ENCODE results near the gene TEKTIP1.
A peak's percentile ranks its signal among the peaks of the same experiment; 100 is the strongest.

The TEKTIP1 gene

GRCh38 chr19:3538965-3539755 is at the start of gene TEKTIP1:
Gene TEKTIP1 (plus strand): TSS chr19:3539174. CDS start chr19:3539178, 4 bp downstream.
- FAIRE-seq (no peak), DNase-seq (ENCODE audit: insufficient read length, low spot score) (peak; percentile 65)
- TF ChIP-seq POLR2A (IDR thresholded peaks at IDR 0.05; ENCODE audit: low read depth, low read length) = no peak

DNA sequence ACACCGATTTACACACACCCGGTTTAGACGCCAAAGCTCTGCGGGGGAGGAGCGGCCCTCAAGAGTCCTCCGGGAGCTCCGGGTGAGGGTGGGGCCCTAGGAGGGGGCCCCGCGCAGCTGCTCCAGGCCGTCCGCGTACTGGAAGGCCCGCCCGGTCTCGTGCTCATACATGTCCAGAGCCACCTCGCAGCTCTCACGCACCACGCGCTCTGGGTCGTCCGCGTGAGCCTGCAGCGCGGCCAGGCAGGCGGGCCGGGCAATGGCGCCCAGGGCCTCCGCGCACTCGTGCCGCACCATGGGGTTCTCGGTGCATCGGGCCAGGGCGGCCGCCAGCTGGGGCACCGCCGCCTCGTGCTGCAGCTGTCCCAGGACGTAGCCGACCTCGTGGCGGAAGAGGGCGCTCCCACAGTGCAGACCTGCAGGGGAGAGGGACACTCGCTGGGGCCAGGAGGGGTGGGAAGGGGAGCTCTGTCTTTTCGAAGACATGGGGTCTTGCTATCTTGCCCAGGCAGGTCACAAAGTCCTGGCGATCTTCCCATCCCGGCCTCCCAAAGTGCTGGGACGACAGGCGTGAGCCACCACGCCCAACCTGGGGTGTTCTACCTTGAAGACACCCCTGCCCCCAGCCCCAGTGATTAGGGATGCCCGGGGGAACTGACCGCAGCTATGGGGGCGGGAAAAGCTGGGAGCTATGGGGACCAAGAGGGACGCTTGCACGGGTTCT is 47.4 kb upstream of the TEKTIP1 start:
- DNase-seq (ENCODE audit: insufficient read length, low spot score) (no peak), FAIRE-seq (no peak)
- no peak for TF ChIP-seq POLR2A (IDR thresholded peaks at IDR 0.05; ENCODE audit: low read depth, low read length)

DNA sequence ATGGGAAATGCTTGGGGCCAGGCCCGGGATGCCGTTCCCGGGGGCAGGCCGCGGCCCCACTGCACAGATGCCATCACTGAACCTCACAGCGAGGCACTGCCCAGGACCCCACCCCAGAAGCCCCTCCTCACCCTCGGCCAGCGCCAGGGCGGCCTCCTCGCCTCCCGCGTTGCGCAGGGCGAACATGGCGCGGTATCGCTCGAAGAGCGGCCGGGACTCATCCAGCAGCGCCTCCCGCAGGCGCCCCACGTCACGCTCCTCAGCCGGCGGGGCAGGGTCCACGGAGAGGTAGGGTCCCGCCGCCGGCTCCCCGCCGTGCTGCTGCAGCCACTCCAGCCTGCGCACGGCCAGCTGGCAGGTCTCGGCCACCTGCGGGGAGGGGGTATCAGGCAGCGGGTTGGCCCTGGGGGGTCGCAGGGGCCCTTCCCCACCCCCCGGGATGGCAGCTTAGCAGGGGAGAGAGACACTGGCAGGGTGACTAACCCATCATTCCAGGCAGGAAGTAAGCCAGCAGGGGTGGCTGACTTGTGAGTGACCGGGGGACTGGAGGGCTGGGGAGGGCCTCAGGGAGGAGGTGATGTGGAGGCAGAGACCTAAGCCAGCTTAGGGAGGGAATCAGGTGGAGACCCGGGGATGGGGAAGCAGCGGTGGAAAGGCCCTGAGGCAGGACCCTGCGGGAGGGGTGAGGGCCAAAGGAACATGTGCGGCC is 46.7 kb upstream of the TEKTIP1 start:
- no peak for TF ChIP-seq POLR2A (IDR thresholded peaks at IDR 0.05; ENCODE audit: low read depth, low read length)
- DNase-seq (ENCODE audit: insufficient read length, low spot score) (peak; percentile 67), FAIRE-seq (no peak)

- no peak for DNase-seq (ENCODE audit: insufficient read length, low spot score)
- no peak for FAIRE-seq
- no peak for TF ChIP-seq POLR2A (IDR thresholded peaks at IDR 0.05; ENCODE audit: low read depth, low read length)
Measured at GRCh38 chr19:3492919-3493318, 46.1 kb upstream of the TEKTIP1 start.

DNA sequence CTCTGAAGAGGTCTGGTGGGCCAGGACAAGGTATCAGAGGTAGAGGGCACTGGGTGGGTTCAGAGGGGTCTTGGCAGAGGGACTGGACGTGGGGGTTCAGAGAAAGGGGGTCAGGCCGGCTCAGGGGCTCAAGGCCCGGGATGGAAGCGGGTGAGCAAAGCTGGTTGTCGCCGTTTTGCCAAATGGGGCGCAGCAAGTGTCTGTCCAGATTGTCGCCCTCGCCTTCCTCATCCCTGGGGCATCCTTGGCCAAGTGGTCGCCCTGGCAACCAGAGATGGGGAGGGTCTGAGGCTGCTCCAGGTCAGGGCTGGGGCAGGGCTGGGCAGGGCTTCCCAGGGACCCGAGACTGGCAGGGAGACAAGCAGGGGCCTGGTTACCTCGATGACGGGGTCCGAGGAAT is 45.3 kb upstream of the TEKTIP1 start:
- DNase-seq (ENCODE audit: insufficient read length, low spot score) = no peak
- FAIRE-seq = no peak
- no peak for TF ChIP-seq POLR2A (IDR thresholded peaks at IDR 0.05; ENCODE audit: low read depth, low read length)

- FAIRE-seq (no peak), DNase-seq (ENCODE audit: insufficient read length, low spot score) (peak; percentile 85)
- TF ChIP-seq POLR2A (IDR thresholded peaks at IDR 0.05; ENCODE audit: low read depth, low read length) = no peak
Measured at GRCh38 chr19:3494051-3494450, 44.9 kb upstream of the TEKTIP1 start.

GRCh38 chr19:3494559-3494958 is 44.4 kb upstream of the TEKTIP1 start:
- DNase-seq (ENCODE audit: insufficient read length, low spot score) (no peak), FAIRE-seq (no peak)
- TF ChIP-seq POLR2A (IDR thresholded peaks at IDR 0.05; ENCODE audit: low read depth, low read length) = no peak

DNA sequence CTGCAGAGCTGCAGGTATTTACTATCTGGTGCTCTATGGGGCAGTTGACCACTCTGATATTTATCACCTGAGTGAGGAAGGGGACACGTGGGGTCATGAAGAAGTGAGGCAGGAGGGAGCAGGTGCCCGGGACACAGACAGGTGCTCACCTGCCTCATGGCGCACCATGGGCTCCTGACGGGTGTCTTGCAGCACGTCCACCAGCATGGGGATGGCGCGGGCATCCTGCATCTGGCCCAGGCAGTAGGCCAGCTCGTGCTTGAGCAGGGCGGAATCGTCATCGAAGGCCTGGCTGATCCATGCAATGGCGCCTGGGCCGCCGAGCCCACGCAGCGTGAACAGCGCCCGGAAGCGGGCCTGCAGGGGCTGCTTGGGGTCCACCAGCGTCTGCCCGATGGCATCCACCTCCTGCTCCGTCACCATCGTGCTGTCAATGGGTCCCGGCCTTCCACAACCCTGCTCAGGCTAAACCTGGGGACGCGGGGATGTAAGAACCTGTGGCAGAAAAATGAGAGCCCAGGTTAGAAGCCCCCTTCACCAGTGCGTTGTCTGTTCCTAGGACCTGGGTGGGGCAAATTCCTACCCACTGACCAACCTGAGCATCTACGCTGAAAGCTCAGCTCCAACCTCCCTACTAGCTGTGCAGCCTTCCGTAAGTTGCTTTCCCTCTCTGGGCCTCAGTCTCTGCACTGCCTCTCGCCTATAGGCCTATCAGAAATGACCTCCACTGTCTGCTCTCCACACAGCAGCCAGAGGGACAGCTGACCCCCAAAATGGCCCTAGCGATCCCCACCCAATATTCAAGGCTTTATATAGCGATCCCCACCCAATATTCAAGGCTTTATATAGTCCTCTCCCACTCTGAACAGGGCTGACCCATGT is 42.3 kb upstream of the TEKTIP1 start:
- no peak for TF ChIP-seq POLR2A (IDR thresholded peaks at IDR 0.05; ENCODE audit: low read depth, low read length)
- FAIRE-seq (no peak), DNase-seq (ENCODE audit: insufficient read length, low spot score) (no peak)

DNA sequence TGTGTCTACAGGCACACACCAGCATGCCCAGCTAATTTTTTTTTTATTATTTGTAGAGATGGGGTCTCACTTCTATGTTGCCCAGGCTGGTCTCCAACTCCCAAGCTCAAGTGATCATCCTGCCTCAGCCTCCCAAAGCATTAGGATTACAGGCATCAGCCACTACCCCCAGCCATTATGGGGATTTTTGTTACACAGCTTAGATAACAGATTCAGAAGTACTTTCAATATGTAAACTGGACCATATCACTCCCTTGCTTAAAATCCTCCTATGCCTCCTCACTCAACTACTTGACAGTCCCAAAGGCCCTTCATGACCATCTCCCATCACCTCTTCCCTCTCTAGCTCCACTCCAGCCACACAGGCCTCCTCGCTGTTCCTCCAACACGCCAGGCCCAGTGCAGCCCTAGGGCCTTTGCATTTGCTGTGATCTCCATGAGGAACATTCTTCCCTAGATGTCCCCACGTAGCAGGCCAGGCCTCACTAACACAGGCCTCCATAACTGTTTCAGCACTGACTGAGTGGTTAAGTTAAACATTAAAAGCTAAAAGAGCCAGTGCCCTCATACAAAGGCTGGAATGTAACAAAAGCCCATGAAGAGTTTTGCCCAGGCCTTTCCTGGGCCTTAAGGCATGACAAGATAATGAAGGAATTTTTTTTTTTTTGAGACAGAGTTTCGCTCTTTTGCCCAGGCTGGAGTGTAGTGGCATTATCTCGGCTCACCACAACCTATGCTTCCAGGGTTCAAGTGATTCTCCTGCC is 41.0 kb upstream of the TEKTIP1 start:
- DNase-seq (ENCODE audit: insufficient read length, low spot score) = no peak
- no peak for TF ChIP-seq POLR2A (IDR thresholded peaks at IDR 0.05; ENCODE audit: low read depth, low read length)
- no peak for FAIRE-seq

GRCh38 chr19:3499738-3500428 is 39.1 kb upstream of the TEKTIP1 start:
- DNase-seq (ENCODE audit: insufficient read length, low spot score) (no peak), FAIRE-seq (no peak)
- no peak for TF ChIP-seq POLR2A (IDR thresholded peaks at IDR 0.05; ENCODE audit: low read depth, low read length)

GRCh38 chr19:3500429-3501101 is 38.4 kb upstream of the TEKTIP1 start, which contains the start of gene DOHH:
Gene DOHH (minus strand): TSS chr19:3500674. CDS start chr19:3496814, 3,860 bp downstream.
- TF ChIP-seq POLR2A (IDR thresholded peaks at IDR 0.05; ENCODE audit: low read depth, low read length) = peak; percentile 79
- DNase-seq (ENCODE audit: insufficient read length, low spot score) = peak; percentile 99
- FAIRE-seq = peak; percentile 61

DNA sequence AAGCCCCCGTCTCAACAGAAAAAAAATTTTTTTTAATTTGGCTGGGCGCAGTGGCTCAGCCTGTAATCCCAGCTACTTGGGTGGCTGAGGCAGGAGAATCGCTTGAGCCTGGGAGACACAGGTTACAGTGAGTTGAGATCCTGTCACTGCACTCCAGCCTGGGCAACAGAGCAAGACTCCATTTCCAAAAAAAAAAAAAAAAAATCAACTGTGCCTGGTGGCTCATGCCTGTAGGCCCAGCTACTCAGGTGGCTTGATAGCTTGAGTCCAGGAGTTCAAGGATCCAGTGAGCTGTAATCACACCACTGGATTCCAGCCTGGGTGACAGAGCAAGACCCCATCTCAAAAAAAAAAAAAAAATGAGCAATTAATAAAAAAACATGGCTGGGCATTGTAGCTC is 37.2 kb upstream of the TEKTIP1 start:
- FAIRE-seq = no peak
- no peak for TF ChIP-seq POLR2A (IDR thresholded peaks at IDR 0.05; ENCODE audit: low read depth, low read length)
- no peak for DNase-seq (ENCODE audit: insufficient read length, low spot score)

Data from H54 (cell line).